Transverse colon (tissue), 4 donors: Measurements from ENCODE around the gene APOL1.

Source experiments
- POLR2AphosphoS5 ChIP-seq, 3 donors: sonication (generic); formaldehyde crosslinking; IDR thresholded peaks; one replicate each; pipeline ENCODE4 v1.6.1; 2016; ENCODE audit warnings: antibody characterized with exemption in 3 of 3
- TF ChIP-seq, protein P1 (sequence below), 5 experiments: fragments of 200-600 bp in 3 of 5; fragments of 450-650 bp in 2 of 5; sonication (generic) in 3 of 5; IDR thresholded peaks; 1 replicate in 2 of 5; 2 replicates in 3 of 5; pipeline ENCODE4 v1.5.1; 2016 to 2017; ENCODE audit warnings: antibody characterized with exemption in 5 of 5, inconsistent platforms in 3 of 5, mild to moderate bottlenecking in 2 of 5, moderate library complexity in 1 of 5

DNA sequence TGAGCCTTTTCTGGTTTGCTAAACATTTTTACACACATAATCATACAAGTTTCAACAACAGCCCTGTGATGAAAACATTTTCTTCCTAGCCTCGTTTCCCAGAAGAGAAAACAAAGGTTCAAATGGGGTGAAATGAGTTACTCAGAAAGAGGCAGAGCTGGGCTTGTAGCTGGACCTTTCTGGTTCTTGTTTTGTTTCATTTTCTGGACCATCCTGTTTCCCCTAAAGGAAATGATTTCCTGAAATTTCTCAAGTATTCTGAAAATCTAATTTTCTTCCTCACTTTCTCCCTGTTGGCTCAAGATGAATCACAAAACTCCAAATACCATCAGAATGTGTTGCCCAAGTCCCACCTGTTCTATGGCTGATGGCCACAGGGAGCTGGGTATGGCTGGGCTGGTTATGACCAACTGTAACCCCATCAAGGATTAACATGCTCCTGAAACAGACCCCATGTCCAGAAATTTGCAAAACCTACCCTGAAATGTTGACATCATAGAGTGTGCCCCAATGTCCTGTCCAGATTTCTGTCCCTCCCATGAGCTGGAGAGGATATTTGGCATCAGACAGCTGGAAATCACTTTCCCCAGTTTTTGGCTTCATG, 44.7 kb upstream of the APOL1 start:
- TF ChIP-seq, protein P1, sequence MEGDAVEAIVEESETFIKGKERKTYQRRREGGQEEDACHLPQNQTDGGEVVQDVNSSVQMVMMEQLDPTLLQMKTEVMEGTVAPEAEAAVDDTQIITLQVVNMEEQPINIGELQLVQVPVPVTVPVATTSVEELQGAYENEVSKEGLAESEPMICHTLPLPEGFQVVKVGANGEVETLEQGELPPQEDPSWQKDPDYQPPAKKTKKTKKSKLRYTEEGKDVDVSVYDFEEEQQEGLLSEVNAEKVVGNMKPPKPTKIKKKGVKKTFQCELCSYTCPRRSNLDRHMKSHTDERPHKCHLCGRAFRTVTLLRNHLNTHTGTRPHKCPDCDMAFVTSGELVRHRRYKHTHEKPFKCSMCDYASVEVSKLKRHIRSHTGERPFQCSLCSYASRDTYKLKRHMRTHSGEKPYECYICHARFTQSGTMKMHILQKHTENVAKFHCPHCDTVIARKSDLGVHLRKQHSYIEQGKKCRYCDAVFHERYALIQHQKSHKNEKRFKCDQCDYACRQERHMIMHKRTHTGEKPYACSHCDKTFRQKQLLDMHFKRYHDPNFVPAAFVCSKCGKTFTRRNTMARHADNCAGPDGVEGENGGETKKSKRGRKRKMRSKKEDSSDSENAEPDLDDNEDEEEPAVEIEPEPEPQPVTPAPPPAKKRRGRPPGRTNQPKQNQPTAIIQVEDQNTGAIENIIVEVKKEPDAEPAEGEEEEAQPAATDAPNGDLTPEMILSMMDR (IDR thresholded peaks at IDR 0.05) = no peak
- TF ChIP-seq POLR2AphosphoS5 (IDR thresholded peaks at IDR 0.05) = no peak
